PC-9 (cell line): ENCODE results near the gene KCNC3. TPM values are rescaled to one million over a fixed set of nuclear protein-coding genes. Genes with fewer than 3 reads are reported as not detected.

Source experiments
- BruUV-seq: library from RNA; stranded (reverse); fragments of 400-500 nt; replicated peaks from 2 replicates; lab custom pipeline; 2021; lab: Mats Ljungman, UMichigan
- CTCF ChIA-PET: fragments of 300-600 bp; sonication (Branson Sonifier 250); formaldehyde crosslinking; loops from one replicate; lab custom pipeline; 2022; ENCODE audit warnings: antibody characterized with exemption; lab: Charles Lee
- POLR2A ChIA-PET: fragments of 300-600 bp; sonication (Branson Sonifier 250); formaldehyde crosslinking; loops from one replicate; lab custom pipeline; 2022; ENCODE audit warnings: antibody characterized with exemption; ENCODE audit not compliant: unreplicated experiment; lab: Charles Lee
- DNase-seq, 2 experiments: peaks; one replicate each; pipeline versions ENCODE4 v3.0.0 to v3.0.0-alpha.2; 2015 to 2022; ENCODE audit warnings: mixed read lengths in 1 of 2
- H2AFZ ChIP-seq: fragments of 200-600 bp; sonication (generic); 2 replicates; pipeline ENCODE4 v1.8.1; 2017; ENCODE audit warnings: antibody characterized with exemption
- H3F3A ChIP-seq: fragments of 200-600 bp; sonication (generic); 2 replicates; pipeline ENCODE4 v1.8.1; 2017; ENCODE audit warnings: antibody characterized with exemption, mild to moderate bottlenecking, low read depth; ENCODE audit not compliant: insufficient read depth
- H3K27ac ChIP-seq: fragments of 200-600 bp; sonication (generic); 2 replicates; pipeline ENCODE4 v1.6.1; 2016; ENCODE audit warnings: mixed run types
- H3K27me3 ChIP-seq: fragments of 200-600 bp; sonication (generic); 2 replicates; pipeline ENCODE4 v1.6.1; 2016; ENCODE audit warnings: low read depth, mixed run types; ENCODE audit not compliant: insufficient read depth
- H3K36me3 ChIP-seq: fragments of 200-600 bp; sonication (generic); 2 replicates; pipeline ENCODE4 v1.6.1; 2016; ENCODE audit warnings: low read depth, mixed run types
- H3K4me1 ChIP-seq: fragments of 200-600 bp; sonication (generic); replicated peaks from 2 replicates; pipeline ENCODE4 v1.6.1; 2016; ENCODE audit warnings: mixed run types; ENCODE audit not compliant: insufficient read depth
- H3K4me2 ChIP-seq: fragments of 200-600 bp; sonication (generic); 2 replicates; pipeline ENCODE4 v1.6.1; 2017; ENCODE audit warnings: mixed run types
- H3K4me3 ChIP-seq: fragments of 200-600 bp; sonication (generic); 2 replicates; pipeline ENCODE4 v1.6.1; 2016; ENCODE audit warnings: mixed run types
- H3K79me2 ChIP-seq: fragments of 200-600 bp; sonication (generic); 2 replicates; pipeline ENCODE4 v1.6.1; 2017; ENCODE audit warnings: low read depth, mixed run types
- H3K9me2 ChIP-seq: fragments of 200-600 bp; sonication (generic); 2 replicates; pipeline ENCODE4 v1.8.1; 2017; ENCODE audit warnings: mild to moderate bottlenecking; ENCODE audit not compliant: insufficient read depth
- H3K9me3 ChIP-seq: fragments of 200-600 bp; sonication (generic); 2 replicates; pipeline ENCODE4 v1.8.1; 2016; ENCODE audit warnings: low read depth; ENCODE audit not compliant: insufficient read depth
- H4K20me1 ChIP-seq: fragments of 200-600 bp; sonication (generic); 2 replicates; pipeline ENCODE4 v1.8.1; 2017; ENCODE audit not compliant: insufficient read depth
- EZH2 ChIP-seq: fragments of 200-600 bp; sonication (generic); IDR thresholded peaks from 2 replicates; pipeline ENCODE4 v1.8.0; 2017; ENCODE audit warnings: antibody characterized with exemption, low read depth
- intact Hi-C: fragments of 100-400 bp; cut with micrococcal nuclease; formaldehyde crosslinking; loops from one replicate; pipeline ENCODE4 v1.10.0; 2022; ENCODE audit not compliant: unreplicated experiment
- total RNA-seq: library from RNA; stranded (reverse); gene quantifications from 2 replicates; pipeline ENCODE4 v1.2.3, GENCODE V29; 2021
- TF ChIP-seq, protein P1 (sequence below): fragments of 200-600 bp; sonication (generic); conservative IDR thresholded peaks from 2 replicates; pipeline ENCODE4 v1.6.1; 2017; ENCODE audit warnings: mixed run types, antibody characterized with exemption, mild to moderate bottlenecking, moderate library complexity

KCNC3 gene
- total RNA-seq, 1 experiment from 2014 or later, result 9.0 TPM

DNA sequence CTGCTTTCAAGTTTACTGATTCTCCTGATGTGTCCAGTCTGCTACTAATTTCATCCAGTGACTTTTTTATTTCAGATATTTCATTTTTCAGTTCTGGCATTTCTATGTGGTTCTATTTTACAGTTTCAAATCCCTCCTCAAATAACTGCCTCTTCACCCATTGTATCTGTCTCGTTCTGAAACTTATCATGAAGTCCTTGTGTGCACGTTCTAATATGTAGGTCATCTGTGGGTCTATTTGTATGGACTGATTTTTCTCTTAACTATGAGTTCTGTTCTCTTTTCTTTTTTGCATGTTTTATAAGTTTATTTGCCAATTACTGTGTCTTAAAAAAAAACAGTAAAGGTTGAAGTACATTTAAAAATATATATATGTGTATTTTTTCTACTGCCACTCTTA is 43.3 kb downstream of the KCNC3 start:
- H3K4me2 ChIP-seq, result no peak overlapping the region
- no peak overlapping the region for H2AFZ ChIP-seq
- H3K79me2 ChIP-seq, result no peaks in the 10 kb centered on the region
- H3K27me3 ChIP-seq, result no peaks in the 10 kb centered on the region
- no peaks in the 10 kb centered on the region for H3K9me2 ChIP-seq
- H3F3A ChIP-seq, result no peaks in the 10 kb centered on the region; the same call in 1 of the 2 replicates
- TF ChIP-seq, protein P1, sequence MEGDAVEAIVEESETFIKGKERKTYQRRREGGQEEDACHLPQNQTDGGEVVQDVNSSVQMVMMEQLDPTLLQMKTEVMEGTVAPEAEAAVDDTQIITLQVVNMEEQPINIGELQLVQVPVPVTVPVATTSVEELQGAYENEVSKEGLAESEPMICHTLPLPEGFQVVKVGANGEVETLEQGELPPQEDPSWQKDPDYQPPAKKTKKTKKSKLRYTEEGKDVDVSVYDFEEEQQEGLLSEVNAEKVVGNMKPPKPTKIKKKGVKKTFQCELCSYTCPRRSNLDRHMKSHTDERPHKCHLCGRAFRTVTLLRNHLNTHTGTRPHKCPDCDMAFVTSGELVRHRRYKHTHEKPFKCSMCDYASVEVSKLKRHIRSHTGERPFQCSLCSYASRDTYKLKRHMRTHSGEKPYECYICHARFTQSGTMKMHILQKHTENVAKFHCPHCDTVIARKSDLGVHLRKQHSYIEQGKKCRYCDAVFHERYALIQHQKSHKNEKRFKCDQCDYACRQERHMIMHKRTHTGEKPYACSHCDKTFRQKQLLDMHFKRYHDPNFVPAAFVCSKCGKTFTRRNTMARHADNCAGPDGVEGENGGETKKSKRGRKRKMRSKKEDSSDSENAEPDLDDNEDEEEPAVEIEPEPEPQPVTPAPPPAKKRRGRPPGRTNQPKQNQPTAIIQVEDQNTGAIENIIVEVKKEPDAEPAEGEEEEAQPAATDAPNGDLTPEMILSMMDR, result no peak
- TF ChIP-seq EZH2, result no peak
- ChIA-PET CTCF (no interaction called here), POLR2A (no interaction called here)
- no peak for DNase-seq
- no peaks in the 10 kb centered on the region; the same call in 1 of the 2 replicates for H3K9me3 ChIP-seq
- no peak overlapping the region for H3K4me3 ChIP-seq
- no peak overlapping the region for H3K27ac ChIP-seq
- H3K4me1 ChIP-seq, result no peaks in the 10 kb centered on the region
- no TSS peak for BruUV-seq
- H4K20me1 ChIP-seq, result peaks cover 7% of the 10 kb centered on the region; the same call in 1 of the 2 replicates
- peaks cover 54% of the 10 kb centered on the region; the same call in 1 of the 2 replicates for H3K36me3 ChIP-seq
- intact Hi-C loops, result no loop called here

DNA sequence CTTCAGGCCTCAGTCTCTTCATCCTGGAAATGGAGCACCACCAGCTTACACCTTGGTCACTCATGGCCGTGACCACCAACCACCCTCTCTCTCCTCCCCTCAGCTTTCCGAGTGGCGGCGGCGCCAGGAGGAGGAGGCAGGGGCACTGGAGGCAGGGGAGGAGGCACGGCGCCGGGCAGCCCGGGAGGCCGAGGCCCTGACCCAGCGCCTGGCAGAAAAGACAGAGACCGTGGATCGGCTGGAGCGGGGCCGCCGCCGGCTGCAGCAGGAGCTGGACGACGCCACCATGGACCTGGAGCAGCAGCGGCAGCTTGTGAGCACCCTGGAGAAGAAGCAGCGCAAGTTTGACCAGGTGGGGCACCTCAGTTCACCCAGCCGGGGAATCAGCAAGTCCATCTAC is 47.7 kb downstream of the KCNC3 start:
- H3K4me3 ChIP-seq, result no peak overlapping the region
- POLR2A ChIA-PET, result no interaction called here
- no peak for DNase-seq
- H3K4me2 ChIP-seq, result no peak overlapping the region
- no peaks in the 10 kb centered on the region for H3K27me3 ChIP-seq
- no peaks in the 10 kb centered on the region for H3K4me1 ChIP-seq
- H3K79me2 ChIP-seq, result no peaks in the 10 kb centered on the region
- no peak overlapping the region for H2AFZ ChIP-seq
- peaks cover 42% of the 10 kb centered on the region; the same call in 1 of the 2 replicates for H3K36me3 ChIP-seq
- no peaks in the 10 kb centered on the region; the same call in 1 of the 2 replicates for H3F3A ChIP-seq
- no peaks in the 10 kb centered on the region; the same call in 1 of the 2 replicates for H3K9me3 ChIP-seq
- no TSS peak for BruUV-seq
- intact Hi-C loops, result no loop called here
- H3K9me2 ChIP-seq, result no peaks in the 10 kb centered on the region
- CTCF ChIA-PET, result no interaction called here
- H4K20me1 ChIP-seq, result peaks cover 5% of the 10 kb centered on the region; the same call in 1 of the 2 replicates
- no peak overlapping the region for H3K27ac ChIP-seq
- TF ChIP-seq EZH2, result no peak
- TF ChIP-seq, protein P1, result no peak

DNA sequence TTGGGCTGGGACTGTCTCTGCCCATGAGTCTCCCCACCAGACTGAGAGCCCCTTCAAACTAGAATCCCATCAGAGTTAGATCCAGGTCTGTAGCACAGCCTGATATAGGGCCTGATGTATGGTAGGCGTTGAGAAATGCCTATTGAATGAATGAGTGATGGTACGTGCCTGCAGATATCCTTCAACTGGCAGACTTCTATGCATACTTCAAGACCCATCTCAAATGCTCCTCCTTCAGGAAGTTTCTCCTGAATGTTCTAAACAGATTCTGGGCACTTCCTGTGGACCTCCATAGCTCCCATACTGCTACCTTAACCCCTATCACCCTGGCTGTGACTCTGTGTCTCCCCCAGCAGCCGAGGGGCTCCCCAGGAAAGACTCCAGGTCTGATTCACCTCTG is 48.2 kb downstream of the KCNC3 start:
- H3K79me2 ChIP-seq, result no peaks in the 10 kb centered on the region
- H3K36me3 ChIP-seq, result peaks cover 41% of the 10 kb centered on the region
- no peak overlapping the region for H3K27ac ChIP-seq
- no peaks in the 10 kb centered on the region for H3K9me2 ChIP-seq
- no peak overlapping the region for H3K4me3 ChIP-seq
- peaks cover 5% of the 10 kb centered on the region; the same call in 1 of the 2 replicates for H4K20me1 ChIP-seq
- no peaks in the 10 kb centered on the region; the same call in 1 of the 2 replicates for H3K9me3 ChIP-seq
- intact Hi-C loops, result no loop called here
- no peaks in the 10 kb centered on the region for H3K4me1 ChIP-seq
- no TSS peak for BruUV-seq
- no peaks in the 10 kb centered on the region; the same call in 1 of the 2 replicates for H3F3A ChIP-seq
- CTCF ChIA-PET, result no interaction called here
- no peak for TF ChIP-seq EZH2
- TF ChIP-seq, protein P1, result no peak
- no peak overlapping the region for H3K4me2 ChIP-seq
- POLR2A ChIA-PET, result no interaction called here
- DNase-seq, result no peak
- no peaks in the 10 kb centered on the region for H3K27me3 ChIP-seq
- no peak overlapping the region for H2AFZ ChIP-seq
